H9 (cell line): ENCODE data around the gene AFF1. TPM values are rescaled to one million over a fixed set of nuclear protein-coding genes. Genes with fewer than 3 reads are reported as not detected.

Experiments
- DNase-seq: peaks from one replicate; pipeline ENCODE4 v3.0.0-alpha.2; 2017
- H2AFZ ChIP-seq: one replicate; pipeline ENCODE4 v1.6.1; 2013; ENCODE audit warnings: mild to moderate bottlenecking, low read length, control low read depth, moderate library complexity
- H2AK5ac ChIP-seq: 2 replicates; pipeline ENCODE4 v1.6.1; 2013; ENCODE audit warnings: low read length, control low read depth, mixed read lengths; ENCODE audit not compliant: insufficient read length
- H2BK120ac ChIP-seq: one replicate; pipeline ENCODE4 v1.6.1; 2013; ENCODE audit warnings: low read depth, mild to moderate bottlenecking, low read length, control low read depth, inconsistent platforms; ENCODE audit not compliant: poor library complexity, severe bottlenecking
- H2BK12ac ChIP-seq: 2 replicates; pipeline ENCODE4 v1.6.1; 2013; ENCODE audit warnings: low read length, control low read depth, mixed read lengths, low read depth; ENCODE audit not compliant: insufficient read length
- H2BK15ac ChIP-seq: 2 replicates; pipeline ENCODE4 v1.6.1; 2013; ENCODE audit warnings: low read depth, low read length, control low read depth
- H2BK20ac ChIP-seq: one replicate; pipeline ENCODE4 v1.6.1; 2013; ENCODE audit warnings: low read depth, mild to moderate bottlenecking, low read length, control low read depth, inconsistent platforms; ENCODE audit not compliant: poor library complexity, severe bottlenecking
- H2BK5ac ChIP-seq: 2 replicates; pipeline ENCODE4 v1.6.1; 2013; ENCODE audit warnings: low read length, control low read depth, mixed read lengths; ENCODE audit not compliant: insufficient read length
- H3K14ac ChIP-seq: 2 replicates; pipeline ENCODE4 v1.6.1; 2013; ENCODE audit warnings: low read length, control low read depth; ENCODE audit not compliant: insufficient read depth
- H3K18ac ChIP-seq: 2 replicates; pipeline ENCODE4 v1.6.1; 2013; ENCODE audit warnings: low read depth, mild to moderate bottlenecking, mixed read lengths, low read length, control low read depth; ENCODE audit not compliant: insufficient read length
- H3K23ac ChIP-seq: 2 replicates; pipeline ENCODE4 v1.6.1; 2013; ENCODE audit warnings: low read length, control low read depth, mixed read lengths, low read depth; ENCODE audit not compliant: insufficient read length
- H3K23me2 ChIP-seq: 2 replicates; pipeline ENCODE4 v1.6.1; 2013; ENCODE audit warnings: low read depth, mild to moderate bottlenecking, mixed read lengths, low read length, control low read depth; ENCODE audit not compliant: insufficient read length, poor library complexity, severe bottlenecking
- H3K27ac ChIP-seq: 2 replicates; pipeline ENCODE4 v1.5.1; 2013; ENCODE audit warnings: low read length, control low read depth, mixed read lengths, low read depth; ENCODE audit not compliant: insufficient read length
- H3K27me3 ChIP-seq: 2 replicates; pipeline ENCODE4 v1.6.1; 2013; ENCODE audit warnings: low read length, control low read depth, inconsistent platforms; ENCODE audit not compliant: insufficient read depth
- H3K4ac ChIP-seq: 2 replicates; pipeline ENCODE4 v1.6.1; 2013; ENCODE audit warnings: low read depth, mild to moderate bottlenecking, control low read depth, inconsistent platforms, low read length, moderate library complexity
- H3K4me1 ChIP-seq: 2 replicates; pipeline ENCODE4 v1.6.1; 2013; ENCODE audit warnings: low read length, control low read depth, inconsistent platforms; ENCODE audit not compliant: insufficient read depth
- H3K4me2 ChIP-seq: 2 replicates; pipeline ENCODE4 v1.6.1; 2013; ENCODE audit warnings: low read length, control low read depth, mixed read lengths; ENCODE audit not compliant: insufficient read length, insufficient read depth
- H3K56ac ChIP-seq: 2 replicates; pipeline ENCODE4 v1.6.1; 2013; ENCODE audit warnings: low read depth, mild to moderate bottlenecking, mixed read lengths, low read length, control low read depth; ENCODE audit not compliant: insufficient read length
- H3K79me1 ChIP-seq: 2 replicates; pipeline ENCODE4 v1.6.1; 2013; ENCODE audit warnings: low read depth, mild to moderate bottlenecking, moderate library complexity, low read length, control low read depth, inconsistent platforms; ENCODE audit not compliant: insufficient read depth, poor library complexity, severe bottlenecking
- H3K79me2 ChIP-seq: 2 replicates; pipeline ENCODE4 v1.6.1; 2013; ENCODE audit warnings: low read length, control low read depth, inconsistent platforms; ENCODE audit not compliant: insufficient read depth
- H3K9ac ChIP-seq: 2 replicates; pipeline ENCODE4 v1.6.1; 2013; ENCODE audit warnings: low read length, control low read depth, mixed read lengths; ENCODE audit not compliant: insufficient read length; ENCODE audit errors: extremely low read depth
- H3K9me3 ChIP-seq: one replicate; pipeline ENCODE4 v1.6.1; 2013; ENCODE audit warnings: low read depth, low read length, inconsistent platforms; ENCODE audit not compliant: control insufficient read depth
- H3T11ph ChIP-seq: one replicate; pipeline ENCODE4 v1.6.1; 2013; ENCODE audit warnings: mild to moderate bottlenecking, low read length, control low read depth, inconsistent platforms
- H4K20me1 ChIP-seq: one replicate; pipeline ENCODE4 v1.6.1; 2013; ENCODE audit not compliant: control insufficient read depth, insufficient read length, insufficient read depth
- H4K5ac ChIP-seq: 2 replicates; pipeline ENCODE4 v1.6.1; 2013; ENCODE audit warnings: low read depth, mild to moderate bottlenecking, mixed read lengths, low read length, control low read depth; ENCODE audit not compliant: insufficient read length
- H4K8ac ChIP-seq: replicated peaks from 2 replicates; pipeline ENCODE4 v1.6.1; 2013; ENCODE audit warnings: low read length, control low read depth, mixed read lengths, low read depth; ENCODE audit not compliant: insufficient read length
- H4K91ac ChIP-seq: 2 replicates; pipeline ENCODE4 v1.6.1; 2013; ENCODE audit warnings: low read depth, mild to moderate bottlenecking, moderate library complexity, mixed read lengths, low read length, control low read depth; ENCODE audit not compliant: insufficient read length
- H3K27ac Mint-ChIP-seq, 3 experiments: 2 replicates in 2 of 3; 3 replicates in 1 of 3; pipeline ENCODE4 v1.8.0; 2020 to 2021; ENCODE audit warnings: mixed read lengths in 3 of 3, mild to moderate bottlenecking in 1 of 3, moderate library complexity in 1 of 3
- H3K27me3 Mint-ChIP-seq: 2 replicates; pipeline ENCODE4 v1.8.0; 2021; ENCODE audit warnings: low read depth, mild to moderate bottlenecking, moderate library complexity, mixed read lengths
- H3K36me3 Mint-ChIP-seq, 3 experiments: 2 replicates in 2 of 3; 3 replicates in 1 of 3; pipeline ENCODE4 v1.8.0; 2020 to 2021; ENCODE audit warnings: low read depth in 3 of 3, mixed read lengths in 3 of 3; ENCODE audit not compliant: insufficient read depth in 1 of 3
- H3K4me1 Mint-ChIP-seq, 2 experiments: 2 replicates each; pipeline ENCODE4 v1.8.0; 2020; ENCODE audit warnings: mixed read lengths in 2 of 2
- H3K4me3 Mint-ChIP-seq, 2 experiments: 2 replicates in 1 of 2; 3 replicates in 1 of 2; pipeline ENCODE4 v1.8.0; 2020 to 2021; ENCODE audit warnings: mild to moderate bottlenecking in 2 of 2, mixed read lengths in 2 of 2, moderate library complexity in 1 of 2
- H3K9me3 Mint-ChIP-seq, 2 experiments: 2 replicates in 1 of 2; 3 replicates in 1 of 2; pipeline ENCODE4 v1.8.0; 2020; ENCODE audit warnings: mild to moderate bottlenecking in 2 of 2, mixed read lengths in 2 of 2, moderate library complexity in 1 of 2
- CTCF ChIP-seq: fragments of 200-600 bp; sonication (generic); conservative IDR thresholded peaks from 3 replicates; pipeline ENCODE4 v1.8.0; 2021; ENCODE audit warnings: antibody characterized with exemption, mild to moderate bottlenecking
- WGBS: extraction: QIAGEN DNeasy Blood & Tissue Kit; methylation state at CpG from one replicate; pipeline ENCODE4 v1.1.7; 2013; ENCODE audit warnings: missing lambda C conversion rate, low lambda C conversion rate, mixed read lengths; ENCODE audit not compliant: insufficient read length; ENCODE audit errors: extremely low coverage; 5-methylcytosine and 5-hydroxymethylcytosine counted together
- total RNA-seq: library from RNA; stranded (reverse); gene quantifications from 2 replicates; pipeline ENCODE4 v1.2.1, GENCODE V29; 2021

Gene AFF1
- total RNA-seq, 1 experiment from 2014 or later, result 74.5 TPM

GRCh38 chr4:87029356-87029755, 94.5 kb downstream of the AFF1 start:
- no peak for TF ChIP-seq CTCF
- H3K27me3 Mint-ChIP-seq, result no peaks in the 10 kb centered on the region
- H3K79me1 ChIP-seq, result peaks cover 1% of the 10 kb centered on the region
- no peaks in the 10 kb centered on the region for H3K9me3 Mint-ChIP-seq
- peaks cover 4% of the 10 kb centered on the region for H4K20me1 ChIP-seq
- no peak overlapping the region for H2AK5ac ChIP-seq
- no peak overlapping the region for H4K91ac ChIP-seq
- no peaks in the 10 kb centered on the region for H3K27me3 ChIP-seq
- no peak overlapping the region for H3K4me3 Mint-ChIP-seq
- H3T11ph ChIP-seq, result no peak overlapping the region
- H3K4ac ChIP-seq, result no peak overlapping the region
- no peak overlapping the region for H2BK5ac ChIP-seq
- H4K8ac ChIP-seq, result no peak overlapping the region
- H2BK120ac ChIP-seq, result no peak overlapping the region
- H3K36me3 Mint-ChIP-seq, result no peaks in the 10 kb centered on the region
- no peak overlapping the region for H3K27ac ChIP-seq
- no peak overlapping the region for H3K23ac ChIP-seq
- no CpG with 5 or more reads among the region's 5 CpGs for WGBS
- no peak overlapping the region for H3K4me2 ChIP-seq
- no peak overlapping the region for H2AFZ ChIP-seq
- H3K14ac ChIP-seq, result no peak overlapping the region
- no peak overlapping the region for H3K56ac ChIP-seq
- peaks cover 8% of the 10 kb centered on the region; the same call in 1 of the 2 replicates for H3K4me1 ChIP-seq
- no peak overlapping the region for H2BK12ac ChIP-seq
- H3K18ac ChIP-seq, result no peak overlapping the region
- H3K23me2 ChIP-seq, result no peaks in the 10 kb centered on the region
- H3K4me1 Mint-ChIP-seq, result peaks cover 38 to 43% of the 10 kb centered on the region in 2 experiments
- no peak overlapping the region for H2BK15ac ChIP-seq
- peaks cover 15% of the 10 kb centered on the region; the same call in 1 of the 2 replicates for H3K79me2 ChIP-seq
- DNase-seq, result no peak
- no peak overlapping the region for H3K9ac ChIP-seq
- no peak overlapping the region for H4K5ac ChIP-seq
- no peaks in the 10 kb centered on the region for H3K9me3 ChIP-seq
- H3K27ac Mint-ChIP-seq, result 0 out of 7 replicates have a peak overlapping the region, but pooled peaks of 1 of the 3 experiments have one; percentile 45
- H2BK20ac ChIP-seq, result no peak overlapping the region
